Measurements from ENCODE around the gene SNAPC4. TPM values are rescaled to one million over a fixed set of nuclear protein-coding genes. Genes with fewer than 3 reads are reported as not detected.
"Not testable (repeated sequence)": the region's sequence is repeated elsewhere in the genome, so short reads cannot be mapped to it uniquely, and the experiment has no call there.

SNAPC4 gene
- total and polyA plus RNA-seq, 3 donors from 2014 or later = 21.2 to 35.9 (median 29.5) TPM

DNA sequence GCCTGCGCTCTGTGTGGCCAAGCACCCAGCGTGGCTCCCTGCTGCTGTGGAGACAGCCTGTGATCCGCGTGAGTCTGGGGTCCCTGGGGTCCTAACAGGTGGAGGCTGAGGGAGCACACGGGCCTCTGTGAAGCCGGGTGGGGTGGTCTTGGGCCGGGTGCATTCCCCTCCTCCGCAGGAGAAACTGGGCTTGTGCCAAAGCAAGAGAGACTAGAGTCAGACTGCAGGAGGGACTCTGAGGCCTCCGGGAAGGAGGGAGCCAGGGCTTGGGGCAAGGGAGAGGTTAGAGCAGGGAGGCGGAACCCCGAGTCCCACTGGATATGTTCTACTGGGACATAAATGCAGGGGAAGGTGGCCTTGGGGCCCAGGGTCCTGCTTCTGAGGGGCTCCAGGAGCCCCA is 46.9 kb downstream of the SNAPC4 start:
- Histone ChIP-seq H3K4me1 (peaks cover 28% of the 10 kb centered on the region), H3K36me3 (ENCODE audit: low read depth, missing control alignments) (no peaks in the 10 kb centered on the region), H3K27ac (no peak overlapping the region), H3K4me3 (no peak overlapping the region), H3K27me3 (no peaks in the 10 kb centered on the region), H3K9me3 (no peaks in the 10 kb centered on the region)
- intact Hi-C loops (cut with DNase I; ENCODE audit: low total_unique reads) = loop anchor here (10.0 kb wide), 1 partner anchor 1648 kb away; no protein-coding TSS in a partner anchor
- WGBS, 2 donors = 75 to 86% methylated on average over 3 to 10 of the region's 11 CpGs
- no peak for TF ChIP-seq POLR2A (IDR thresholded peaks at IDR 0.05)
- TF ChIP-seq, protein P1, sequence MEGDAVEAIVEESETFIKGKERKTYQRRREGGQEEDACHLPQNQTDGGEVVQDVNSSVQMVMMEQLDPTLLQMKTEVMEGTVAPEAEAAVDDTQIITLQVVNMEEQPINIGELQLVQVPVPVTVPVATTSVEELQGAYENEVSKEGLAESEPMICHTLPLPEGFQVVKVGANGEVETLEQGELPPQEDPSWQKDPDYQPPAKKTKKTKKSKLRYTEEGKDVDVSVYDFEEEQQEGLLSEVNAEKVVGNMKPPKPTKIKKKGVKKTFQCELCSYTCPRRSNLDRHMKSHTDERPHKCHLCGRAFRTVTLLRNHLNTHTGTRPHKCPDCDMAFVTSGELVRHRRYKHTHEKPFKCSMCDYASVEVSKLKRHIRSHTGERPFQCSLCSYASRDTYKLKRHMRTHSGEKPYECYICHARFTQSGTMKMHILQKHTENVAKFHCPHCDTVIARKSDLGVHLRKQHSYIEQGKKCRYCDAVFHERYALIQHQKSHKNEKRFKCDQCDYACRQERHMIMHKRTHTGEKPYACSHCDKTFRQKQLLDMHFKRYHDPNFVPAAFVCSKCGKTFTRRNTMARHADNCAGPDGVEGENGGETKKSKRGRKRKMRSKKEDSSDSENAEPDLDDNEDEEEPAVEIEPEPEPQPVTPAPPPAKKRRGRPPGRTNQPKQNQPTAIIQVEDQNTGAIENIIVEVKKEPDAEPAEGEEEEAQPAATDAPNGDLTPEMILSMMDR (IDR thresholded peaks at IDR 0.05) = no peak
- no peak for DNase-seq

DNA sequence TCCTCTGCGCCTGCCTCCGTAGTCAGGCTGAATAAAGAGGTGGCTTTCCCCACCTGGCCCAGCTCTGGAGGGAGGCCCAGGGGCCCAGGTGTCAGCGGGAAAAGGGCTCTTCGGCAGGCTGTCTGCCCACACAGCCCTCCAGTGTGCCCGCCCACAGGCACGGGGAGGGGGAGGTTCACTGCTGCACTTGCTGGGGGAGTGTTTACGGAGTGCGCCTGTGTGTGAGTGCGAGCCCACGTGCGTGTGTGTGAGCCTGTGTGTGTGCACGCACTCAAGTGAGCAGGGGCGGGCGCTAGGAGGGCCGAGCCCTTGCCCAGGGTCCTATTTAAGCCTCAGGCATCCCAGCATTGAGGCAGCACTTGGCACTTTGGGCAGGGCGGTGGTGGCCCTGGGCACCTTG is 47.3 kb downstream of the SNAPC4 start:
- Histone ChIP-seq H3K36me3 (ENCODE audit: low read depth, missing control alignments) (no peaks in the 10 kb centered on the region), H3K27me3 (no peaks in the 10 kb centered on the region), H3K9me3 (no peaks in the 10 kb centered on the region), H3K4me3 (no peak overlapping the region), H3K27ac (no peak overlapping the region), H3K4me1 (peaks cover 28% of the 10 kb centered on the region)
- TF ChIP-seq POLR2A (IDR thresholded peaks at IDR 0.05) = no peak
- TF ChIP-seq, protein P1 (IDR thresholded peaks at IDR 0.05) = no peak
- 54 to 61% methylated on average over 12 to 14 of the region's 16 CpGs for WGBS, 2 donors
- intact Hi-C loops (cut with DNase I; ENCODE audit: low total_unique reads) = loop anchor here (10.0 kb wide), 1 partner anchor 1648 kb away; no protein-coding TSS in a partner anchor
- DNase-seq = peak; percentile 54

DNA sequence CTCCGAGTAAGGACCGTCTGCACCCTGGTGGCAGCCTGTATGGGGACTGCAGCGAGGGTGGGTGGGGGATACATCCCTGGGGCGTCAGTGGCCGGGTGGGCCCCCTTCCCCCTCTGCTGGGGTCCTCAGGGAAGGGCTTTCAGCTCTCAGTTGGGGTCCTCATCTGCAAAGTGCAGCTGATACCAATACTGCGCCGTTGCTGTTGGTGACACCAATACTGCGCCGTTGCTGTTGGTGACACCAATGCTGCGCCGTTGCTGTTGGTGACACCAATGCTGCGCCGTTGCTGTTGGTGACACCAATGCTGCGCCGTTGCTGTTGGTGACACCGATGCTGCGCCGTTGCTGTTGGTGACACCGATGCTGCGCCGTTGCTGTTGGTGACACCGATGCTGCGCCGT is 48.1 kb downstream of the SNAPC4 start:
- intact Hi-C loops (cut with DNase I; ENCODE audit: low total_unique reads) = loop anchor here (10.0 kb wide), 1 partner anchor 1647 kb away; no protein-coding TSS in a partner anchor
- not testable (repeated sequence) for H3K9me3 ChIP-seq; H3K27ac ChIP-seq; H3K4me3 ChIP-seq; H3K27me3 ChIP-seq; H3K36me3 ChIP-seq (ENCODE audit: low read depth, missing control alignments); DNase-seq
- peaks cover 28% of the 10 kb centered on the region for H3K4me1 ChIP-seq
- WGBS, 2 donors = 93% methylated on average over 15 of the region's 24 CpGs; no CpG with 5 or more reads in 1 of the 2 donors

DNA sequence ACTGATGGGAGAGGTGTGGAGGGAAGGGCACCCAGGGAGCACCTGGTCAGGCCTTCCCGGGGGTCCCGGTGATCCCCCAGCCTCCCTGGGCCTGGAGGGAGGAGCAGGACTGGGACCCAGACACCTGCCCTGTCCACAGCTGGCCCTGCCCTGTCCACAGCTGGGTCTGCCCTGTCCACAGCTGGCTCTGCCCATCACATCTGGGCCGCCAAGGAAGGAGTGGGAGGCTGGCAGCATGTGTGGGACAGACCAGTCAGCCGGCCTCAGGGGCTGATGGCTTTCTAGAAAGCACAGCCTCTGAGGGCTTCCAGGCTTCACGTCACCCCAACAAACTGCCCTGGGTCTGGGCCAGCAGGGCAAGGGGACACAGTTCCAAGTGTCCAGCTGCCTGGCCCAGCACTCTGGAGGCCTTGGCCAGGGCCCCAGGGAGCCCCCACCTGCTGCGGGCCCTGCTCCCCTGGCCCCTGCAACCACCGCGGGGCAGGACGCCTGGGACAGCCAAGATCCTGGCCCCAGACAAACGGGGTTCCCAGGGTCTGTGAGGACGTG is 48.6 kb downstream of the SNAPC4 start:
- Histone ChIP-seq H3K4me1 (peaks cover 29% of the 10 kb centered on the region), H3K9me3 (no peaks in the 10 kb centered on the region), H3K27me3 (no peaks in the 10 kb centered on the region), H3K4me3 (no peak overlapping the region), H3K36me3 (ENCODE audit: low read depth, missing control alignments) (no peaks in the 10 kb centered on the region), H3K27ac (no peak overlapping the region)
- WGBS, 2 donors = 68 to 71% methylated on average over 11 of the region's 11 CpGs
- no peak for DNase-seq
- intact Hi-C loops (cut with DNase I; ENCODE audit: low total_unique reads) = loop anchor here (10.0 kb wide), 1 partner anchor 1647 kb away; no protein-coding TSS in a partner anchor
- TF ChIP-seq, protein P1 (IDR thresholded peaks at IDR 0.05) = no peak
- no peak for TF ChIP-seq POLR2A (IDR thresholded peaks at IDR 0.05)

Other genes starting within 250 kb of the SNAPC4 start
- under 1 TPM; 0.55 to 0.62 TPM for gene LHX3, start 195.0 kb downstream of the SNAPC4 start, total RNA-seq
- gene LHX3, start 195.0 kb downstream of the SNAPC4 start, polyA plus RNA-seq (ENCODE audit: insufficient read depth, low read depth, low replicate concordance) = not detected
- gene QSOX2, start 154.4 kb downstream of the SNAPC4 start, total RNA-seq = 10 to 100 TPM; 22.1 to 23.3 TPM
- 22.6 TPM for gene QSOX2, start 154.4 kb downstream of the SNAPC4 start, polyA plus RNA-seq (ENCODE audit: insufficient read depth, low read depth, low replicate concordance)
- gene CCDC187, start 96.1 kb downstream of the SNAPC4 start, total RNA-seq = 10 to 100 TPM; 13.8 to 61.5 TPM
- gene CCDC187, start 96.1 kb downstream of the SNAPC4 start, polyA plus RNA-seq (ENCODE audit: insufficient read depth, low read depth, low replicate concordance) = 33.4 TPM
- 100 to 1,000 TPM in 1 of 2 donors, 10 to 100 TPM in 1; 84.4 to 101 TPM for gene GPSM1, start 72.6 kb downstream of the SNAPC4 start, total RNA-seq
- 33.5 TPM for gene GPSM1, start 72.6 kb downstream of the SNAPC4 start, polyA plus RNA-seq (ENCODE audit: insufficient read depth, low read depth, low replicate concordance)
- 10 to 100 TPM; 48.2 to 51.1 TPM for gene DNLZ, start 36.4 kb downstream of the SNAPC4 start, total RNA-seq
- gene DNLZ, start 36.4 kb downstream of the SNAPC4 start, polyA plus RNA-seq (ENCODE audit: insufficient read depth, low read depth, low replicate concordance) = 14.0 TPM
- gene CARD9, start 26.5 kb downstream of the SNAPC4 start, total RNA-seq = 1 to 10 TPM; 3.5 to 3.7 TPM
- gene CARD9, start 26.5 kb downstream of the SNAPC4 start, polyA plus RNA-seq (ENCODE audit: insufficient read depth, low read depth, low replicate concordance) = 1.8 TPM
- 10 to 100 TPM; 61.7 to 64.3 TPM for gene ENTR1, start 10.4 kb upstream of the SNAPC4 start, total RNA-seq
- 69.1 TPM for gene ENTR1, start 10.4 kb upstream of the SNAPC4 start, polyA plus RNA-seq (ENCODE audit: insufficient read depth, low read depth, low replicate concordance)
- 10 to 100 TPM; 66.7 to 69.8 TPM for gene PMPCA, start 10.5 kb upstream of the SNAPC4 start, total RNA-seq
- 78.4 TPM for gene PMPCA, start 10.5 kb upstream of the SNAPC4 start, polyA plus RNA-seq (ENCODE audit: insufficient read depth, low read depth, low replicate concordance)
- 10 to 100 TPM; 32.2 to 38.0 TPM for gene INPP5E, start 39.7 kb upstream of the SNAPC4 start, total RNA-seq
- gene INPP5E, start 39.7 kb upstream of the SNAPC4 start, polyA plus RNA-seq (ENCODE audit: insufficient read depth, low read depth, low replicate concordance) = 22.1 TPM
- 100 to 1,000 TPM in 1 of 2 donors, 10 to 100 TPM in 1; 90.4 to 103 TPM for gene SEC16A, start 82.9 kb upstream of the SNAPC4 start, total RNA-seq
- 67.8 TPM for gene SEC16A, start 82.9 kb upstream of the SNAPC4 start, polyA plus RNA-seq (ENCODE audit: insufficient read depth, low read depth, low replicate concordance)
- gene NOTCH1, start 145.9 kb upstream of the SNAPC4 start, total RNA-seq = 10 to 100 TPM; 32.4 to 34.1 TPM
- gene NOTCH1, start 145.9 kb upstream of the SNAPC4 start, polyA plus RNA-seq (ENCODE audit: insufficient read depth, low read depth, low replicate concordance) = 7.2 TPM

Measured in testis (tissue), 3 donors.